ENCODE results near the gene ZNF497. TPM values are rescaled to one million over a fixed set of nuclear protein-coding genes. Genes with fewer than 3 reads are reported as not detected.

ZNF497 gene
- total and polyA plus RNA-seq, 9 of the 15 experiments (the other 6 are each of a cell fraction or from before 2014, with no cell fraction given): 0.06 to 0.98 (median 0.44) TPM; not detected in 1

- TF ChIP-seq CREB1 (IDR thresholded peaks at IDR 0.05) (no peak), CREB1 (CRISPR knock-in tag; IDR thresholded peaks at IDR 0.05) (no peak), ZBTB26 (CRISPR knock-in tag; IDR thresholded peaks at IDR 0.05) (no peak), TCF7 (IDR thresholded peaks at IDR 0.05; ENCODE audit: borderline replicate concordance) (no peak), MLX (CRISPR knock-in tag; conservative IDR thresholded peaks at IDR 0.05) (peak in 1 of 2 experiments; percentile 66; a peak in 1 of 4 replicates), KAT7 (CRISPR knock-in tag; IDR thresholded peaks at IDR 0.05; ENCODE audit: borderline replicate concordance) (0 out of 2 replicates have a peak, but pooled peaks have one; percentile 24), CTCFL (IDR thresholded peaks at IDR 0.05; ENCODE audit: borderline replicate concordance, insufficient read depth, low read depth, low read length, poor library complexity, severe bottlenecking) (peak; percentile 36), HDAC1 (IDR thresholded peaks at IDR 0.05) (no peak), POLR2AphosphoS5 (IDR thresholded peaks at IDR 0.05; ENCODE audit: control insufficient read depth, insufficient read depth, low read depth, low read length) (peak; percentile 11; the same call in 1 of the 2 replicates), LCOR (CRISPR knock-in tag; IDR thresholded peaks at IDR 0.05) (no peak), PML (IDR thresholded peaks at IDR 0.05; ENCODE audit: low read length) (no peak), RBM22 (IDR thresholded peaks at IDR 0.05; ENCODE audit: low read depth, low read length, poor library complexity, severe bottlenecking) (no peak), TEAD4 (IDR thresholded peaks at IDR 0.05; ENCODE audit: low read length) (peak; percentile 87), TEAD4 (CRISPR knock-in tag; IDR thresholded peaks at IDR 0.05; ENCODE audit: borderline replicate concordance) (peak; percentile 86; the same call in 1 of the 2 replicates)
These were observed 44.5 kb upstream of the ZNF497 start (continued) for GRCh38 chr19:58406818-58407657.

All from K562 (cell line).